Measurements from ENCODE around the gene GALP.
"Not testable (repeated sequence)": the region's sequence is repeated elsewhere in the genome, so short reads cannot be mapped to it uniquely, and the experiment has no call there.

Gene GALP

DNA sequence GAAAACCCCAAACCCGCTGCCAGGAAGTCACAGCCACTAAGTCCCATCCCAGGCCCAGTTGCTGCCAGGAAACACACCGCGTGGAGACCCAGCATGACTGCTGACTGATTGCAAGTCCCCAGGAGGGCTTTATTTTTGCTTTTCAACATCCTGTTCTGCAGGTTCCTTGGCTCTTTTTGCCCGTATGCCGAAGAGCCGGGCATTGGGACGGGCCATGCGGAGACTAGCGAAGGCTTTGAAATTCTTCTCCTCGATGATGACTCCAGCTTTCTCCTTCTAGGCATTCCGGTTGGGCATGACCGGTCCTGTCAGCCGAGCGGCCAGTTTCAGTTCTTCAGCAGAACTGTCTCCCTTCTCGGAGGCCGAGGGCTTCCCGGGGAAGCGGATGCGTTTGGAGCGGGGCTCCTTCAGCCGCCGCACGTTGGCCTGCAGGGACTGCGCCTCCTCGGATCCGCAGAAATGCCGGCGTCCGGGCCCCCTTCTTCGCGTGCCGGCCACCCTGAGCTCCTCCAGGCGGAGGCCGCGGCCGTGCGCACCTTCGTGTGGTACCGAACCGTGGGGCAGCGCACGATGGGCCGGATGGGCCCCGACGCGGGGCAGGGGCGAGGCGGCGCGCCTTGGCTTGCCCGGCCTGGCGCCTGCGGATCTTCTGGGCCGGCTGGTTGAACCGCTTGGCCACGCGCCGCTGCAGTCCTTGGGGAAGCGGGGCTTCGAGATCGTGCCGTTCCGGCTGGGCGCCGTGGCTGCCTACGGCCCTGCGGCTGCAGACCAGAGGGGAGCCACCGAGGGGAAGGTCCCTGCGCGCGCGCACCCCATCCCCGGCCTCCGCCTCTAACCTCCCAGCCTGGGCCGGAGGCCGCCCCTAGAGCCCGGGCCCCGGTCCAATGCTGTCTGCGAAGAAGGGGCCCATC is 41.5 kb downstream of the GALP start:
- no peak overlapping the region for H3K4me3 Mint-ChIP-seq
- no peak for DNase-seq
- peaks cover 9 to 38% of the 10 kb centered on the region in 2 donors for H3K27me3 Mint-ChIP-seq
- no peak for ATAC-seq (replicated peaks)
- H3K36me3 Mint-ChIP-seq (ENCODE audit: insufficient read depth), result no peaks in the 10 kb centered on the region
- H3K4me1 Mint-ChIP-seq (ENCODE audit: low read depth in 2 of 2), result no peaks in the 10 kb centered on the region
- H3K9me3 Mint-ChIP-seq, result no peaks in the 10 kb centered on the region
- no peak overlapping the region for H3K27ac Mint-ChIP-seq

DNA sequence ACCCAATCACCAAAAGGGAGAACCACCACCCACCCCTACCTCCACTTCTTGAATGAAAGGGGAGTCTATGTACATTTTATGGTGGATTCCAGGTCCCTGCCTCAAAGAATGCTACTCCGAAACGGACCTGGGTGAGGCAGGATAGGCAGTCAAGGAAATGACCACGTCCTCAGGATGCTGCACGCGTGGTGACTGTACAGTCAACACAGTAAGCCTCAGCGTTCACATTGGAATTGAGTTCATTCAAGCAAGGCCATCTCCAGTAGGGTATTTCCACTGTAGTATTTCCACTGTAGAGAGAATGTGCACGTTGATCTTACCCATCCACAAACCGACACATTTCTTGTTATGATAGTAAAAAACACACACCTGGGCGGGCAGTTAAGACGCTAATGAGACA is 43.2 kb downstream of the GALP start:
- ATAC-seq (replicated peaks) (no peak), DNase-seq (no peak)
- H3K36me3 Mint-ChIP-seq (ENCODE audit: insufficient read depth), result peaks cover 4% of the 10 kb centered on the region
- H3K27ac Mint-ChIP-seq, result no peak overlapping the region
- no peak overlapping the region for H3K4me3 Mint-ChIP-seq
- H3K27me3 Mint-ChIP-seq, result peaks cover 9 to 28% of the 10 kb centered on the region in 2 donors
- no peaks in the 10 kb centered on the region for H3K9me3 Mint-ChIP-seq
- H3K4me1 Mint-ChIP-seq (ENCODE audit: low read depth in 2 of 2), result no peaks in the 10 kb centered on the region

DNA sequence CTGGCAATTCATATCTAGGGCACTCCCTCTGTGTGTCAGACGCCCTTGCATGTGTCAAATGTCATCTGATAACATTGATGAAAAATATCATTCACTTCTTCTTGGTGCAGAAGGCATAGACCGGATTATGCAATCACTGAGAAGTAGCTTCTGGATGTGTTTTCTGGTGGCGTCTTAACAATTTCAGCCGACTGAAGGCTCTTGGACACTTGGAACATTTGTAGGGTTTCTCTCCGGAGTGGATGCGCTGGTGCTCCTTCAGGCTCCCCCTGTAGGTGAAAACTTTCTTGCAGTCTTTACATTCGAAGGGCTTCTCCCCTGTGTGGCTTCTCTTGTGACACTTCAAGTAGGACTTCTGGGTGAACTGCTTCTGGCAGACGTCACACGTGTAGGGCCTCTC is 45.6 kb downstream of the GALP start:
- DNase-seq; ATAC-seq (replicated peaks); H3K27ac Mint-ChIP-seq; H3K9me3 Mint-ChIP-seq; H3K4me1 Mint-ChIP-seq (ENCODE audit: low read depth in 2 of 2); H3K36me3 Mint-ChIP-seq (ENCODE audit: insufficient read depth); H3K27me3 Mint-ChIP-seq; H3K4me3 Mint-ChIP-seq: not testable (repeated sequence)

DNA sequence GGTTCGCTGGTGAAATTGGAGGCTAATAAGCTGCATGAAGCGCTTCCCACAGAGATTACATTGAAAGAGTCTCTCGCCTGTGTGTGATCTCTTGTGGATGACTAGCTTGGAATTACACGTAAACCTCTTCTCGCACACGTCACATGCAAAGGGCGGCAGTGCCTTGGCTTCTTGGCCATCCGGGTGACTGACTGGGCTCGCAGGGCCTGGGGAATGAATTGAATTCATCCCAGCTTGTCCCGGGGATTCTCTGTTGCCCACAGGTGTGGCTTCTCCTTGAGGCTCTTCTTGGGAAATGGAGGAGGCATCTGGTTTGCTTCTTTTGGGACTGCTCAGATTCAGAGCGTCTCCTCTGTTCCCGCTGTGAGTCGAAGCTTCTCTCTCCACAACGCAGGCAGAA is 46.0 kb downstream of the GALP start:
- no peaks in the 10 kb centered on the region for H3K9me3 Mint-ChIP-seq
- peaks cover 0 to 9% of the 10 kb centered on the region in 2 donors for H3K27me3 Mint-ChIP-seq
- peaks cover 0 to 3% of the 10 kb centered on the region in 2 donors for H3K4me1 Mint-ChIP-seq (ENCODE audit: low read depth in 2 of 2)
- peaks cover 4% of the 10 kb centered on the region for H3K36me3 Mint-ChIP-seq (ENCODE audit: insufficient read depth)
- H3K27ac Mint-ChIP-seq, result no peak overlapping the region
- no peak for ATAC-seq (replicated peaks)
- H3K4me3 Mint-ChIP-seq, result no peak overlapping the region
- no peak for DNase-seq

DNA sequence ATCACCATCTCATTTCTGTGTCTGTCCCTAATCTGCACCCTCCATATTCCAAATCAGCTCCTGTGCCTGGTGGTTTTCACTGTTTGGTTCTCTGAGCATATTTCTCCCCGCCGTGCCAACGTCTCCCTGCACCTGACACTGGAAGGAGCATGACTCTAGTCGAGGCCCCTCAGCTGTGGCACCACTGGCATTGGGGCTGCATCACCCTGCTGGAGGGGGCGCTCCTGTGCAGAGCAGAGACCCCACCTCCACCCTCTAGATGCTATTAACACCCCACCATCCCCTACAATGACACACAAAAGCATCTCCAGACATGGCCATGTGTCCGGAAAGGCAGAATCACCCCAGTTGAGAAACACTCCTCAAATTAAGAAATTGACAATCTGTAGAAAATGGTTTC is 47.1 kb downstream of the GALP start:
- H3K36me3 Mint-ChIP-seq (ENCODE audit: insufficient read depth), result peaks cover 4% of the 10 kb centered on the region
- H3K27me3 Mint-ChIP-seq, result peaks cover 0 to 5% of the 10 kb centered on the region in 2 donors
- peaks cover 0 to 3% of the 10 kb centered on the region in 2 donors for H3K4me1 Mint-ChIP-seq (ENCODE audit: low read depth in 2 of 2)
- ATAC-seq (replicated peaks), result no peak
- H3K4me3 Mint-ChIP-seq, result no peak overlapping the region
- DNase-seq, result no peak
- no peak overlapping the region for H3K27ac Mint-ChIP-seq
- no peaks in the 10 kb centered on the region for H3K9me3 Mint-ChIP-seq

DNA sequence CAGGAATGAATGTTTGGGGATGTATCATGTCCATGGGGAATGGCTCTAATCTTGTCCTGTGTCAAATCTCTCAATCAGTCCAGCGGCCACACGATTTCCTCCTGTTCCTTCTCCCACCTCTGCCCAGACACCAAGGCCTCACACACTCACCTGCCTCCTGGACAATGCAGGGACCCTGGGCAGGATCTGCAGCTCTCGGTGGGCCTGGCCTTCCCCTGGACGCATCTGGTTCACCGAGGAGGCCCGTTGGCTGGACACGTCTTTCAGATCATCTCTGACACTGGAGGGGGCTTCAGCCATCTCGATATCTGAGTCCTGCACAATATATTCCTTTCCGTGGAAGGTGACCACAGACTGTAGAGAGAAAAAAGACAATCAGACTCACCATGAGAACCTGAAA is 47.7 kb downstream of the GALP start:
- ATAC-seq (replicated peaks) (no peak), DNase-seq (no peak)
- H3K27ac Mint-ChIP-seq, result no peak overlapping the region
- no peaks in the 10 kb centered on the region for H3K9me3 Mint-ChIP-seq
- H3K27me3 Mint-ChIP-seq, result no peaks in the 10 kb centered on the region
- peaks cover 4% of the 10 kb centered on the region for H3K36me3 Mint-ChIP-seq (ENCODE audit: insufficient read depth)
- peaks cover 0 to 3% of the 10 kb centered on the region in 2 donors for H3K4me1 Mint-ChIP-seq (ENCODE audit: low read depth in 2 of 2)
- H3K4me3 Mint-ChIP-seq, result no peak overlapping the region

All from effector memory CD8-positive, alpha-beta T cell (primary cell).